ENCODE measurements around the gene FDXACB1.

The FDXACB1 gene

DNA sequence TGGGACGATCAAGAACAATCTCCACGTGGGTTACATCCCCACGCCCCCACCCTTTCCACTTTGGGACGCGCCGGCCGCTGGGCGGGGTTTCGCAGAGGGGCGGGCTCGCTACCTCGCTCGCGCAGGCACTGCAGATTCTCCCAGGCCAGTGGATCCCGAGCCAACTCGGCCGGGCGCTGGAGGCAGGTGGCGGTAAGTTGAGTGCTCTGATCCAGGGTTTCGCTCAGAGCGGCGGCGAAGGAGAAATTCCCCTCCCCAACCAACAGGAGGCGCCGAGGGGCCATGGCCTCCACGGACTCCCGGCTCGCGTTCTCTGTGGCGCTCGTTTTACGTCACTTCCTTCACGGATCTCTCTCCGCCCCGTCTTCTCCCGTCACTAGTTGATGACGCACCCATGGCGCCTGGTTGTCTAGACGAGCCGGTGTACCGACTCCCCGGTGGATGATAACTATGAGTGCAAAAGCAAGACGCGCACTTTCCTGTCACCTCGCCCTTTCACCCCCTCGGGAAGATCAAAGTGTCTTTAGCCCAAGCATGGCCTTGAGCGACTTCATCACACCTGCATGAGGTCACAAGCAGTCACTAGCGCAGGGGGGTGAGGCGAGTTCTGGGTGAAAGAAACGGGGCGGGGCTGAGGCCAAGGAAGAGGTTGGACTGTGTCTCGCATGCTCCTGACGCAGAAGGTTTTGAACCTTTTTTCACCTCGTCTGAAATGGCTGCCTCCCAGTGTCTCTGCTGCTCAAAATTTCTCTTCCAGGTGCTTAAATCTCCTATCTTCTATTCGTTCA is at the start of gene FDXACB1, which contains the start of gene CFAP68:
TSS of gene FDXACB1 (minus strand) at position 317 of the 788 bp plus-strand sequence. CDS start at position 284, 33 bp downstream.
TSS of gene CFAP68 (plus strand) at position 693 of the 788 bp plus-strand sequence. CDS start at position 713, 20 bp downstream.
- in situ Hi-C loops (cut with MboI; ENCODE audit: low sequenced_read_pairs) = no loop called here

DNA sequence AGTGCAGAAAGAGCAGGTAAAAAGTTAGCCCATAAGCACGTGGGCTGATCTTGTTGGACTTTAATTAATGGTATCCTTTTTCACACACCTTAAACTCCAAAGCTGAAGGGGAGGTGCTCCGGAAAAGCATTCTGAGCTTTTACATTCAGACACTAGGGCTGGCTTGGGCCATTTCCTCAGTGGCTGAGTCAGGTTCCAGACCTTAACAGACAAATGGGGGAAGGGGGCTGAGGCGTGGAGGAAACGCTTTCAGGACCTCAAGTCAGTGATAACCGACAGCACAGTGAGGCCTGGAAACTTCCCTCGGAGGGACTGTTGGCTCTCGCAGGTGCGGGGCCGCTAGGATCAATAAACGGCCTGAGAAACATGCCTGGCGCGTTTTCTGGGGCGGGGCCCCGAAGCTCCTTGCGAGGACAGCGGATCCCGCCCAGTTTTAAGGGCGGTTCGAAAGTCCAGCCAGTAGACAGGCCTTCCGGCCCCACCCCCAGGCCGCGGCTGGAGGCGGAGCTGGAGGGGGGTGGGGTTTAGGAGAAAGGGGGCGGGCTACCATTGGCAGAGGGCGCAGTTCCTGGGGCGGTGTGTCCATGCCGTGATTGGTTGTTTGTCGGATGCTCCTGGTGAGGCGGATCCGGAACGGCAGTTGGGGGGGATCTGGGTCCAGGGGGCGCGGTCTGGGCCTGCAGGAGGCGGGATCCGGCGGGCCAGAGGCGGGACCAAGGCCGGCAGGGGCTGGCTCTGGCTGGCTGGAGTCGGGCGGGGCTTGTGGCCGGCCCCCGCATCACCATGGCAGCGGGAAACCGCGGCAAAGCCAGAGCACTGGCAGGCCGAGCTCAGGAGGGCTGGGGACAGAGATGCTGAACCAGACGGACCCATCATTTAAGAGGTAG is 47.8 kb upstream of the FDXACB1 start:
- in situ Hi-C loops (cut with MboI; ENCODE audit: low sequenced_read_pairs) = no loop called here

GRCh38 chr11:111925953-111926352 is 47.0 kb upstream of the FDXACB1 start:
- in situ Hi-C loops (cut with MboI; ENCODE audit: low sequenced_read_pairs) = no loop called here

DNA sequence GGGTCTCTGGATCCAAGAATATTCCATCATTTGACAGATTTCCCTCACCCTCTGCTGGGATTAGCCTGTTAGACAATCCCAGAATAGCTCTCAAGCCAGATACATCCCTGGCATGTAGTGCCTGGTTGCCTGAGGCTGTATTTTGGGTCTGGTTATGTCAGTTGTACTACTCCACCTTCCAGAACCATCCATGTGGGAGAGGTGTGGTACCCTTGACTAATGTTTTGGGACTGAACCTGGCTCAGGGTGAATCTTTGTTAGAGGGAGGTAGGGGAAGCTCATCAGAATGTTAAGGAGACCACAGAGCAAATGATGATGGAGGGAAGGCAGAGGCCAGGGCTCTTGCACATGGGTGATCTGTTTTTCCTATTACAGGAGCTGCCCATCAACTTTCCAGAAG is 45.0 kb upstream of the FDXACB1 start:
- in situ Hi-C loops (cut with MboI; ENCODE audit: low sequenced_read_pairs) = no loop called here

DNA sequence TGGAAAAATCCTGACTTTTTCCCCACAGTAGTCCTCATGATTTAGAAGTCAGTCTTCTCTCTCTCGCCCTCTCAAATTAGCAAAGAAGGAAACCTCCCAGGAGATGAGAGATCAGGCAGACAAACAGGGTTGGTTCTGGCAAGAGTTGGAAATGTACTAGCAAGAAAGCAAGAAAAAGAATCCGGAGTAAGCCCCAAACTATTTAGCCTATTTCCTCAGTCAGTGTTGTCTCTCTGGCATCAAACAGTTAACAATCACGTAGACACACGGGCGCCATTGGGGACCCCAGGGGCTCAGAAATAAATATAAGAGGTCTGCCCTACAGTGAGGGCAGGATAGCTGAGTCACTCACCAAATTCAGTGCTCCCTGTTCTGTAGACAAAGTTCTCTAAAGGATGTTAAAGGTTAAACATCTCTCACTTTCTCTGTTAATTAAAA is 44.4 kb upstream of the FDXACB1 start:
- in situ Hi-C loops (cut with MboI; ENCODE audit: low sequenced_read_pairs) = no loop called here

DNA sequence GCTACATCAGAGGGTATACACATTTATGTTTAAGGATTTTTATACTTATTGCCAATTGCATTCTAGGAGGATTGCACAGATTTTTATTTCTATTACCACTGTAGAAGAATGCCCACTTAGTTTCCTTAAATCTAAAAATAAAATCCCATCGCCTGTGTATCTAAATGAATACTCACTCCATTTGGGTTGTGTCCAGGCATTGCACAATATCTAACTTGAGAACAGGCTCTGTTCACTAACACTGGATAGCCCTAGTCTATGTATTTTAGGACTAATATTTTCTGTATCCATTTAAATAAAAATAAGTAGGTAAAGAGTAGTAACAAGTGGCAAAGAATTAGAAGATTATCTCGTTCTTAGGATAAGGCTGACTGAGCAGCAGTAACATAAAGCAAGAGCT is 43.8 kb upstream of the FDXACB1 start:
- in situ Hi-C loops (cut with MboI; ENCODE audit: low sequenced_read_pairs) = no loop called here

- in situ Hi-C loops (cut with MboI; ENCODE audit: low sequenced_read_pairs) = no loop called here
These were observed 42.7 kb upstream of the FDXACB1 start for GRCh38 chr11:111921541-111922230.

- in situ Hi-C loops (cut with MboI; ENCODE audit: low sequenced_read_pairs) = no loop called here
These were observed 41.9 kb upstream of the FDXACB1 start for GRCh38 chr11:111920908-111921307.

DNA sequence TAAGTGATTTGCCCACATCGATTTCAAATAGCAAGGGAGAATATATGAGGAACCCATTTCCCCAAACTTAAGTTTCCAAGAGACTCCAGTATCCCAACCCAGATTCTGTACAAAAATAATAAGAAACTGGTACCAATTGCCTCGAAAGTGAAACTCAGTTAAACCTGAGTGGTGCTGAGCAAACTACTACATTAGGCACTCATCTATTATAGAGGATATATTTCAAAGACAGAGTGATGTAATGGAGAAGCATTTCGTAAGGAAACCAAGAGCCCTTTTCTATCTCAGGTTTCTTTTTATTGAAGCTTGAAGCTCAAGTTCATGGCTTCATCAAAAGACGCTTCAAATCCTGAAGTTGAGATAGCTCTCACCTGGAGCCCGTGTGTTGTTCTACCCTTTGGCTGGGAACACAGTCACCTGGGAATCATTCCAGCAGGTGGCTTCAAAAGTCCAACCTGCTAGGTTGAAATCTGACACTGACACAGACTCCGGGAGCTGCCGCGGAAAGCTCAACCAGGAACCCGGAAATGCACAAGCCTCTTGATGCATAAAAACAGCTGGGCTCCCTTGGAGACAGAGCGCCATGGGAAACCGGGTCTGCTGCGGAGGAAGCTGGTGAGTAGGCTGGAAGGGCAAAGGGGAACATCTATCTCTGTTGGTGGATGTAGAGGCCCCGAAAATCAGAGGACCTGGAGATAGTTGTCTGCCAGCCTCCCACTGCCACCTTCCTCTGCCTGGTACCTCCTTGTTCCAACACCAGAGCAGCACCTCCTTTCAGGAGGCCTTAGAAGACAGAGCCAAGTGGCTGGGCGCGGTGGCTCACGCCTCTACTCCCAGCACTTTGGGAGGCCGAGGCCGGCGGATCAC is 39.7 kb upstream of the FDXACB1 start, which contains the start of gene C11orf52:
TSS of gene C11orf52 (plus strand) at position 524 of the 867 bp plus-strand sequence. CDS start at position 584, 60 bp downstream.
- in situ Hi-C loops (cut with MboI; ENCODE audit: low sequenced_read_pairs) = no loop called here

- in situ Hi-C loops (cut with MboI; ENCODE audit: low sequenced_read_pairs) = no loop called here
These were observed 38.8 kb upstream of the FDXACB1 start for GRCh38 chr11:111917788-111918187.

DNA sequence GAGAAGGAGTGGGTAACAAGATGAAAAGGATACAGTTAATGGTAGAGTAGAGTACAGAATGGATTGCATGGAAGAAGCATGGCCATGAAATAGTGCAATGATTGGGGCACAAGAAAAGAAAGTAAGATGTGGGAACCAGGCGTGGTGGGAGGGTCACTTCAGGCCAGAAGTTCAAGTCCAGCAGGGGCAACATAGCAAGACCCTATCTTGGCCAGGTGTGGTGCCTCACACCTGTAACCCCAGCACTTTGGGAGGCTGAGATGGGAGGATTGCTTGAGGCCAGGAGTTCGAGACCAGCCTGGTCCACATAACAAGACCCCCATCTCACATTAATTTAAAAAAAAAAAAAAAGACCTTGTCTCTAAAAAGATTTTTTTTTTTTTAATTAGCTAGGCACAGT is 38.3 kb upstream of the FDXACB1 start:
- in situ Hi-C loops (cut with MboI; ENCODE audit: low sequenced_read_pairs) = no loop called here

GRCh38 chr11:111916768-111917167 is 37.8 kb upstream of the FDXACB1 start:
- in situ Hi-C loops (cut with MboI; ENCODE audit: low sequenced_read_pairs) = no loop called here

DNA sequence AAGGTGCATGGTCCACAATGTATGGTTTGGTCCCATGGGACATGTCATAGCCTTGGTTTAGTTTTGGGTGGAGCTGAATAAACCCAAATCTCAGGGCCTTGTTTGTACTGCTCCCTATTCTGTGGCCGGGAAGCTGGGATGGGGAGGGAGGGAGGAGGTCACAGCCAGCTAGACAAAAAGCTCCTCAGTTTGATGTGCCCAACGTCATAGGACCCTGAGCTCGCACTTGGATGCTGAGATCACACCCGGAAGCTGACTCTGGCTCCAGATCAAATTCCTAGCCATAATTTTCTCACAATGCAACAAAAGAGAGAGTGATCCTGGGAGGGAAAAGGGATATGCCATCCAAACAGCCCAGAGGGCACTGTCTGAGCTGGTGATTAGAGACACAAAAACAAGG is 35.0 kb upstream of the FDXACB1 start:
- in situ Hi-C loops (cut with MboI; ENCODE audit: low sequenced_read_pairs) = no loop called here

GRCh38 chr11:111913031-111913861 is 34.3 kb upstream of the FDXACB1 start:
- in situ Hi-C loops (cut with MboI; ENCODE audit: low sequenced_read_pairs) = no loop called here

GRCh38 chr11:111912535-111912934 is 33.6 kb upstream of the FDXACB1 start, which contains the start of gene HSPB2:
Gene HSPB2, plus strand, starts transcription at chr11:111912734. Its CDS starts 96 bp downstream, at chr11:111912830.
- in situ Hi-C loops (cut with MboI; ENCODE audit: low sequenced_read_pairs) = no loop called here

GRCh38 chr11:111911563-111912401 is 32.8 kb upstream of the FDXACB1 start, which contains the start of gene CRYAB:
Gene CRYAB, minus strand, starts transcription at chr11:111911770. Its CDS starts 46 bp downstream, at chr11:111911724.
- in situ Hi-C loops (cut with MboI; ENCODE audit: low sequenced_read_pairs) = no loop called here

GRCh38 chr11:111910676-111911562 is 32.0 kb upstream of the FDXACB1 start:
- in situ Hi-C loops (cut with MboI; ENCODE audit: low sequenced_read_pairs) = no loop called here
